ENCODE measurements around the gene ABCD2.
"Not testable (repeated sequence)": the region's sequence is repeated elsewhere in the genome, so short reads cannot be mapped to it uniquely, and the experiment has no call there.

Gene ABCD2

DNA sequence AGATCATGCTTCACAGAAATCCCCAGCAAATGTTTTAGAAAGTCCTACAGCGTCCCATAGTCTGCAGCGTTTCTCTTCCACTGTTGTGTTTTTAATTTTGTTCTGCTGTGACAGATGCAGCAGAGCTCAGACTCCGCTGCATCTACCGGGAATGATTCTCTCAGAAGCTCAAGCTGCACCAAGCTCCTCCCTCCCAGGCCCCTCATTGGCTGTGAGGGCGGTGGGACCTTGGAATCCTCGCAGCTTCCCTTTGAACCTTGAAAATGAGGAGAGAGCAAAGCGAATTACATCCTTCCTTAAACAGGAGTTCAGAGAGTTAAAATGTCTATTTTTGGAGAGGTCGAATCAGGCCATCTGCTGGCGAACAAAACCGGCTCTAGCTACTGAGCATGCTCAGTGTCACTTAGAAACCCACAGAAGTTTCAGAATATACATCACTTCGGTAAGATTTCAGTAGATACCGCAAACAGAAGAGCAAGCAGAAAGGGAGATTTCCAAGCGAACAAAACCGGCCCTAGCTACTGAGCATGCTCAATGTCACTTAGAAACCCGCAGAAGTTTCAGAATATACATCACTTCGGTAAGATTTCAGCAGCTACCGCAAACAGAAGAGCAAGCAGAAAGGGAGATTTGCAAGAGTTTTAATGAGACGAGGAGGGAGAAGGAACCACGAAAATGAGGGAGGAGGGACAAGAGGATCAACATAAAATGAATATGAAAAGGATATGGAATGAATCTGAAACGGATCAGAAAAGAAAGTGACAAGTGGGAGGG is at the start of gene ABCD2:
Gene ABCD2 (minus strand): TSS at position 144 of the 774 bp plus-strand sequence. CDS start 188 bp downstream, outside the sequence.
- DNase-seq: peak; percentile 13

DNA sequence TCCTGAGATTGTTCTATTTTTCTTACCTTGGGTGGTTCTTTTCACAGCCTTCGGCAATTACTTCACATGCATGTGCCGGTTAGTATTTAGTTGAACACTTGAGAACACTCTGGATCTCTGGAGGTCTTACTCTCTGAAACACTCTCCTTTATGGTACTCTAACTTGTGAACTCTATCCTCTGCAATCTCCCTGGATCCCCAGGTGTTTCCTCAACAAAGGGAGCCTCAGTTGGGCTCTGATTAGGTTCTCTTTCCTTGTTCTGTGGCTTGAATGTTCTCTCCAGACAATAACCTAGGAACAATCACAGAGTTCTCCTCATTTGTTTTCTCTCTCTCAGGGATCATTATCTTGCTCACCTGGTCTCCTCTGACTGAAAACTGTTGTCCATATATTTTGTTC is 40.5 kb upstream of the ABCD2 start:
- no peak for DNase-seq

DNA sequence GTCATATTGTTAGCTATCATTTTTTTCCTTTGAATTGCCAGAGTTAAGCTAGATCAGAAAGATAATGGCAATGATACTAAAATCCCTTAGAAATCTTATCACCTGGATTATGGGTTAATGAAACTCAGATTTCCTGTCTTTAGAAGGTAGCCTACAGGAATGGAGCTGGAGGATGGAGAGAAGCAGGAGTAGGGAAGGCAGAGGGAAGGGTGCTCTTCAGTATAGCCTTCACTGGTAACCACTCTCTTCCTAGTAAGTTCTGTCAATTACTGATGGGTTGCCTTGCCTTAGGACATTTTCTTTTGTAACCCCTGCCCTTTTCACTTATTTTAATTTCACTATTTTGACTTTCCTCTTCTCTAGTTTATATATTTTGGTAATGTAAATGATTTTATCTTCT is 27.8 kb upstream of the ABCD2 start:
- no peak for DNase-seq

DNA sequence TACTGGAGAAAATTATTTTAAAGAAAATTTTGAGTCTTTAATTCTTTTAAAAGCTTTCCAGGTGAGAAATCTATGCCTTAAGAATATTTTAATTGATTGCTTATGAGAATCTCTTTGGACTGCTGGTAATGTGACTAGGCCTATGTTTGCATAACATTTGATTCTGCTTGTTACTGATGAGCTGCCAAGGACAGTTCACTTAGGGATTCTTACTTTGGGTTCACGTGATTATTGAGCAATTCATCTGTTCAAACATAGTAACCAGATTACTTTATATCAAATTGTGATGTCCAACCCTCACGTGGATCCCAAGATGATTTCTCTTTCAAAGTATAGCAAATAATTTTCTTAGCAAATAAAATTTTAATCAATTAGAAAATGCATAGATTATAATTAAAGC is 27.4 kb upstream of the ABCD2 start:
- no peak for DNase-seq

DNA sequence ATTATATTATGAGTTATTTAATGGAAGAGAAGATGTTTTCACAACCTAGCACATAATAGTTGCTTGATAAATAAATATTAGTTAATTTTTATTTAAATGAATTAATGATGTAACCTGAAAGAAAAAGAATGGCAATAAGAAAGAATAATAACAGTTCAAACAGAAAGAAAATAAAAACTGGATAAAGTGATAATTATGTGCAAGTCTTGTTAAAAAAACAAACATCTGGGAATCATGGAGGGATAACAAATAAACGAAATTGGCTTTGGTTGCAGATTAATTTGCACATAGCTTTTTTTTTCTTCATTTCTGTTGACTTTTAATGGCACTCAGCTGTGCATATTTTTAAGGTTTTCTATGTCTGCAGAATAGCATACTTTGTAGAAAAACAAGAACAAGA is 23.4 kb upstream of the ABCD2 start:
- no peak for DNase-seq

DNA sequence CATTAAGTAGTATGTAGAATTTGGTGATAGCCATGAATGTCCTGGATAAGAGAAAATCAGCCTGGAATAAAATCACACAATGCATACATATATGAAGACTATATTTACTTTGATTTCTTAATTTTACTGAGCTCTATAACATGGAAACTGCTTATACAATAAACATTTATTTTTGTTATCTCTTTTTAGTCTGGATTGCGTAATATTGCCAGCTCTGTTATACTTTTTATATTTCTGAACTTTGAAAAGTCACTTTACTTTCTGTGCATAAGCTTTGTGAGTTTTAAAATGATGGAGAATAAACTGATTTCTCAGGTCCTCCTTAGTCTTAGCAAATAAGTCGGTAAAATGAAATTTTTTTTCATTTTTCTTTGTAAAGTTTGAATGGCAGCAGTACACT is 19.2 kb upstream of the ABCD2 start:
- DNase-seq: no peak

DNA sequence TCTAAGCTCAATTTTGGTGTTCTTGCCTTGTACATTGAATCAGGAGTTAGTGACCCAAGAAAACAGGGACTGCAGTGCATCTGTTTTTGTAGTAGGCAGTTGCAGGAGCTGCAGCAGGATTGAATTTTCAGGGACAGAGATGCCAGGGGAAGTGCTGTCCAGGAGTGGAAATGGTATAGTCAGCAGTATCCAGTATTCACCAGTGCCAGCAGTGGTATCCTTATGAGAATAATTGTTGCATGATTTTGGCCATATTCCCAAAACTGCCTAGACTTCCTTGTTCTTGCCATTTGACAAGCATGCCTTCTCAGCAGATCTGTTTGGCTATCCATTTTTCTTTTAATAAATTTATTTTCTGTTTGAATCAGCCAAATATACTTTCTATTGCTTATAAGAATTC is 18.6 kb upstream of the ABCD2 start:
- no peak for DNase-seq

DNA sequence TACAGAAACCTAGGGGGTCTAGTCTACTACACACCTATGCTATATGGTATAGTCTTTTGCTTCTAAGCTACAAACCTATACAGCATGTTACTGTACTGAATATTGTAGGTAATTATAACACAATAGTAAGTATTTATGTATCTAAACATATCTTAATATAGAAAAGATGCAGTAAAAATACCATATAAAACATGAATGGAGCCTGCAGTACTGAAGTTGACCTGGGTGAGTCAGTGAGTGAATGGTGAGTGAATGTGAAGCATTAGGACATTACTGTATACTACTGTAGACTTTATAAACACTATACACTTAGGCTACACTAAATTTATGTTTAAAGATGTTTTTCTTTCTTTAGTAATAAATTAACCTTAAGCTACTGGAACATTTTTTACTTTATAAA is 13.1 kb upstream of the ABCD2 start:
- DNase-seq: no peak

DNA sequence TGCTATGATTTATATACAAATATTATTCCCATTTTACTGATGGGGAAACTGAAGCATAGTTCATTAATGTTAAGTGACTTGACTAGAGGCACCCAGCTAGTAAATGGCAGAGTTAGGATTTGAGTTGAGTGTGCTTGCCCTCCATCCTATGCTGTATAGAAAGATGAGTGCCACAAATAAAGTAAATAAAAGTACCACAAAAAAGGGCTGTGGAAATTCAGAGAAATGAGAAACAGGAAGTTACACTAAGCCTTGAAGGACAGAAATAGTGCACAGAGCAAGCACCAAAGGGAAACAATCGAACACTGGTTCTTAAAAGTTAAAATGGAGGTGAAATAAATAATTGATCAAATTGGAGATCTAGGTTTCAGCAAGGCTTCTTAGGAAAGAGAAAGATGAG is 9.2 kb upstream of the ABCD2 start:
- DNase-seq: no peak

DNA sequence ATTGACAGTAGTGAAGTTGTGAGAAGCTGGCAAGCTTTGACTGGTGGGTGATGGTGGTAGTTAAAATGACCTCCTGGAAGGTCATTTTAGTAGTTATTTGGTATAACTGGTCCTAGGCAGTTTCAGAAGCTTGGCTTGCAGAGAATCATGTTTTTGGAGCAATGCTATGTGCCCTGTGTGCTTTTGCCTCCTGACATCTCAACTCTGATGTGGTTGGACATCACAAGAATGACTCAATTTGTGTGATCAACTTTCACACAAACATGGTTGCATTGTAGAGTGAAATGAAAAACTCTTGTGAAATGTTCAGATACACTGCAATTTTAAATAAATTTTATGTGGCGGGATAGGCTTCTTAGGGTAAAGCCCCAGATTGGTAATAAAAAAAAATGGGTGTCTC is 8.3 kb upstream of the ABCD2 start:
- no peak for DNase-seq

DNA sequence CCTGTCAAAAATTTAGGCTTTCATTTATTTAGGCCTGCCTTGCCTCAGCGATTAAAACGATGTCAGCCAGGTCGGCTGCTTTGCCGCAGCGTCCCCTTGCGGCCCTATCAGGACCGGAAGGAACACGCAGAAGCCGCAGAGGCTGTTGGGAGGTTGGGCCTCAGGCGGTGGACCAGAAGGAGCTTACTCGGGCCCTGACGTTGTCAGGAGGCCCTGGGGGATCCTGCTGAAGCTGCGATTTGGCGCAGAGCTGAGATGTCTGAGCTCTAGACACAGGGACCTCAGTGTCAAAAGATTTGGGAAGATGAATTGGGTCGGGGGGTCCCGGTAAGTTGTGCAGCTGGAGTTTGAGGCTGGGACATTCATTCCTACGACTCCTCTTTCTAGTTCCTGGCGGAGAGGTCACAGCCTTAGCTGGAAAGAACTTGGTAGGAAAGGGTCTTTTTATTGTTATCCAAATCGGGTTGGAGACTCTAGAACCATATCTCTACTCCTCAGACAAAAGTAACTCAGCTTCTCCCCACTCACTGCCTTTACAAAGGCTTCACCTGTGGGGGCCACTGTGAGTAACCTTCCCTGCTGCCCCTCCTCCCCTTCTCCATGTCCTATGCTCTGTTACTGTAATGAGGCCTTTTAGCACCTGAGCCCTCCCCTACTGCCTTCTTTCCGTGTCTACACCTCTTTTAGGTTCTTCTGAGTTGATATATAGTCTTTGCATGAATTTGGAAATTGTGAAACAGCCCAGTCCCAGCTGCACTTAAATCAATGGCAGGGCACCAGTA is 6.6 kb upstream of the ABCD2 start:
- DNase-seq: no peak

DNA sequence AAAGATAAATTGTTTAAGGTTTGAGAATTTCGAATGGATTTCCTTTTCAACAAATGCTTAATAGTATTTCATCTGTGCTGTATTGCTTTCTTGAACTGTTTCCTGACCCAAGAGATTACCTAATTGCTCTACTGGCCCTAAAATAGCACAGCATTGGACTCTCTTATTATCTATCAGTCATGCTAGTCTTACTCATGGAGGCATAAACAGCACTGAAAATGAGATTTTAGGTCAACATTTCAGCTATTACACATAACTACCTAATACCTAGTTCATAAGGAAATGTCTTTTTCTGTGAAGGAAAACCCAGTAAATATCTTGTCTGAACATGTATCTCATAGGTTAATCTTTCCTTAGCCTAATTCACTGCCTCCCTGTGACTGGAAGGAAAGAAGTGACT is 4.3 kb upstream of the ABCD2 start:
- DNase-seq: no peak

DNA sequence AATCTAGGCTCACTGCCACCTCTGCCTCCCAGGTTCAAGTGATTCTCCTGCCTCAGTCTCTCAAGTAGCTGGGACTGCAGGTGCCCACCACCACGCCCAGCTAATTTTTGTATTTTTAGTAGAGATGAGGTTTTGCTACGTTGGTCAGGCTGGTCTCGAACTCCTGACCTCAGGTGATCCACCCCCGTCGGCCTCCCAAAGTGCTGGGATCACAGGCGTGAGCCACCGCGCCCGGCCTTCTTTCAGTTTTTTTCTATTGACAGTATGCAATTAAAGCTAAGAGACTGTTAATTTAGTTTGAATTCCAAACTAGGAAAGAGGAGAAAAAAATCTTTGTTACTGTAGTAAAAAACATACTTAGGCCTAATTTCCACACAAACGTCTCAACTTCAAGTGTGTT is 3.6 kb upstream of the ABCD2 start:
- DNase-seq: not testable (repeated sequence)

DNA sequence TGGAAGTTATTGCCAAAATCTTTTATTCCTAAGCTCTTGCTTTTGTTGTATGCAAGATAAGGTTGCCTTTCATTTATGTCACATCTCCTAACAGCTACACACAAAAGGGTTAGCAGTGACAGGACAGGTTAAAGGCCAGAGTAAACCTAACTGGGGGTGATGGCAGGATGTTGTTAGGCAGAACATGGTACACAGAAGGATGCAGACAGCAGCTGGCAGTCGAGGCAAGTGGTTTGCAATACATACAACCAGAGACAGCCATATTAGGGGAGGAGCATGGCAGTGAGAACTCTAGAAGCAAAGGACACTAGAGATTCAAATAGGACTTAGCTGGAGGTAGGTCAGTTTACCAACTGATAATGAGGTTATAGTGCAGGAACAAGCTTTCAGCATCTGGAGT is 2.7 kb upstream of the ABCD2 start:
- no peak for DNase-seq

DNA sequence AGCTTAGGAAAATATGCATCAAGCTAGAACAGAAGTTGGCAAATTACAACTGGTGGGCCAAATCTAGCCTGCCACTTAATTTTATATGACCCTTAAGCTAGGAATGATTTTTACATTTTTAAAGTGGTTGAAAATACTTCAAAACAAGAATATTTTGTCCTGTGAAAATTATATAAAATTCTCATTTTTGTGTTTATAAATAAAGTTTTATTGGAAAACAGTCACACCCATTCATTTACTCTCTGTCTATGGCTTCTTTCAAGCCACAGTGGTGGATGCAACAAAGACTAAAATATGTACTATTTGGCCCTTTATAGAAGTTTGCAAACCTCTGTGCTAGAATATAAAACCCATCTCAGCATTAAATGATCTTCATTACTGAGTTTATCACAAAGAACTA is 2.1 kb upstream of the ABCD2 start:
- DNase-seq: no peak

DNA sequence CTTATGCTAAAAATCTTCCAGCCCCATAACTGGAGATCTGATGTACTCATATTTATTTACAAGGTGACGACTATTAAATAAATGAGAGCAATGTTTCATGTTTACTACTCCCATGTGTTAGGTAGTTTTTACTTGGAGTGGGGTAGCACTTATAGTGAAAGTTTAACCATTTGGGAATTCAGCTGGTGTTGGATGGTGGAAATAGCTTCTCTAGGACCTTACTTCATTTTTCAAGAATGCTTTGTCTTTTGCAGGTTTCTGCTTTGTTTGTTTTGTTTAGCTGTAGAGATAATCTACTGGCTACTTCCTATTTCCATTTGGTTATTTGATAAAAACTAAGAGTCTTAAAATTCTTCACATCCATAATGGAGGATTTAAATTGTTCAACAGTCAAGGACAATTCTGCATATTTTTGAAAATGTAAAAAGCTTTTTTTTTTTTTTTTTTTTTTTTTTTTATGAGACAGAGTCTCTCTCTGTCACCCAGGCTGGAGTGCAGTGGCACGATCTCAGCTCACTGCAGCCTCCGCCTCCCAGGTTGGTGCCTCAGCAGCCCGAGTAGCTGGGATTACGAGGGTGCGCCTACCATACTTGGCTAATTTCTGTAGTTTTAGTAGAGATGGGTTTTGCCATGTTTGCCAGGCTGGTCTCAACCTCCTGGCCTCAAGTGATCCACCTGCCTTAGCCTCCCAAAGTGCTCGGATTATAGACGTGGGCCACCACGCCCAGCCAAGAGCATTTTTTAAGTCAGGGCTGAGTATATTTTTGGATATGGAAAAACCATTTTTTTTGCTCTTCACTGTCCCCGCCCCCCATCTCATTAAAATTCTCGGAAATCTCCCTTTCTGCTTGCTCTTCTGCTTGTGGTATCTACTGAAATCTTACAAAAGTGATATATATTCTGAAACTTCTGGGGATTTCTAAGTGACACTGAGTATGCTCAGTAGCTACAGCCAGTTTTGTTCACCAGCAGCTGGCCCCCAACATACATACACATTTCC is 1.4 kb upstream of the ABCD2 start:
- DNase-seq: no peak

DNA sequence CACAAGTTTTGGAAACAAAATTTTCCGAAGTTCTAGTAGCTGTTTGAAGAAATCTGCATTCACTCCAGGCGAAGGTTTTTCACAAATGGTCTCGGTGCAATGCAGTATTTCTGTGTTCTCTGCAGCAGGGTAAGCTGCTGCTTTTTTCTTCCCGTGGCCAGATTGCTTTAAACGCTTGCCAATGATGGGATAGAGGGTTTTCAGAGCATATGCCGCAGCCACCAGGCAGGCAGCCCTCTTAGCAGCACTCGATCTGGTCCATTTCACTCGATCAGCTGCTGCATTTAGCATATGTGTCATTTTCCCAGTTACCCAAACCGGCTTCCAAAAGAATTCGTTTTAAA is 315 bp downstream of the ABCD2 start:
- no peak for DNase-seq

DNA sequence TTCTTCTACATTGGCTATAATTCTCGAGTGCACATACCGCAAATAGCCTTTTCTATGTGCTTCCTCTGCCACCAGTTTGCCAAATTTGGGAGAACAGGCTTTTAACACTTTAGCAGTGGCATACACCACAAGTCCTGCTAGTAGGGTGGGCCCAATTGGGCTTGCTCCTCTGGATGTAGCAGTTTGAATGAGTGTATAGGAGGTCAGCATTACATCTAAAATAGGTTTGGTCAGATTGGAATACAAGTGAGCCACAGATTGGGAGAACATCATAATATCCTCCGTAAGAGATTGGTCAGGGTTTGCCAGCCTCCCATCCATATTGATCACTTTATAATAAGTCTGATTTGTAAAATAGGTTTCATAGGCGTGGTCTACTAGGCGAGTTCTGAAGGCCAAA is 902 bp downstream of the ABCD2 start:
- no peak for DNase-seq

DNA sequence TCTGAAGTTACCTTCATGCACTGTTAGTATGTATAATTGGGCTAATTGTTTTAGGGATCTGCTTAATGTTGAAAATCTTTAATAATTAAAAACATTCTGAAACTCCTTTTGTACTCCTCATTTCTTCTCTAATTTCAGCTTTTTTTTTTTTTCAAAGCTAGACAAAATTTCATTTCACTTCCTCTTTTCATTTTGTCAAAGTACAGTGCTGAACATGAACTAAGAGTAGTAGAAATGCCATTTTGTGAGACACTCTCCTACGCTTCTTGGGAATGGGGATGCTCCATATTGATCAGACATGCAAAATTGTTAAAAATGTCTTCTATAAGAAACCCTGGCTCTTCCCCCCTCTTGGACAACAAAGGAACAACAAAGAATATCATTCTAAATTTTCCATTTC is 1.7 kb downstream of the ABCD2 start:
- no peak for DNase-seq

DNA sequence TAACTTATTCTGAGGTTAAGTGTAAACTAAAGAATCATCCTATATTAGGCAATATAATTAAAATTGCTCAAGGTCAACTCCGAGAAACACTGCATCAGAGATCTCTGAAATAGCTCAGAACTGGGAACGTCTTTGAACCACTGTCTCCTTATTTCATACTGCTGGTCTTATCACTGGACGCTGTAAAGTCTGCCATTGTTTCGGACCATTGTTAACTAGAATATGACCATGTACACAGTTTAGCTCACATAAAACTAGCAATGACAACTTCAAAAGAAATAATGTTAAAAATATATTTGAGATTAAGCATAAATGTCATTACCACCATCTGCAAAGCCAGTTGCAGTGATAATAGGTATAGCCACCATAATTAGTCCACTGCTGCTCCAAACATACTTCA is 2.9 kb downstream of the ABCD2 start:
- no peak for DNase-seq

DNA sequence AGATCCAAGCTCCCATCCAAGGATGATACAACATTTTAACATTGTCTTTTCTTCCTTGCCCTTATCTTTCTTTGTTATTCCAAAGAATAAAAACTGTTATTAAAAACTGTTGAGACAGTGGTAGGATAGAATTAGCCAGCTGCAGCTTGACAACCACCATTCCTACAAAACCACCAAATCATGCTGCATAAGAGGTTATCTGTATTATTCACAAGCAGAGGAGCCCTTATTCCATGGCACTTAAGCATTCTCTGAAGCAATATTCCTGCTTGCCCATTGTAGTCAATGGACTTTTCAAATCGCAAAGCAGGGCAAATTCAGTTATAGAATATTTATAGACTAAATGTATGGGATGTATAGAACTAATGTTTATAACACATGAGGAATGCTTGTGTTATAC is 3.4 kb downstream of the ABCD2 start:
- DNase-seq: no peak

DNA sequence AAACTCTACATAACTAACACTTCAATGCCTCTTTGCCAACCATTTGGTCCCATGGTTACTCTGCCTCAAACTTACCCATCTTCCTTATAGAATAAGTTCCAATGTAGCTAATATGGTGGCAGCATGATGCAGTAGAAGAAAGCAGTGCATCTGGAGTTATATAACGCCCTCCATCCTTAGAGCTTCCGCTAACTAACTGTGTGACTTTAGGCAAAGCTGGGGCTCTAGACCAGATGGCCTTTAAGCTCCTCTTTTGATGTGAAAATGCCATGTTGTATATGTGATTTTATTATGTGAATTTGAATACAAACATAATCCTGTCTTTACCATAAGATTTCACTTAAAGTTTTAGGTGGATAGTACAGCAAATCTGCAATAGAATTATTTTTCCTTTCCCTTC is 6.1 kb downstream of the ABCD2 start:
- no peak for DNase-seq

DNA sequence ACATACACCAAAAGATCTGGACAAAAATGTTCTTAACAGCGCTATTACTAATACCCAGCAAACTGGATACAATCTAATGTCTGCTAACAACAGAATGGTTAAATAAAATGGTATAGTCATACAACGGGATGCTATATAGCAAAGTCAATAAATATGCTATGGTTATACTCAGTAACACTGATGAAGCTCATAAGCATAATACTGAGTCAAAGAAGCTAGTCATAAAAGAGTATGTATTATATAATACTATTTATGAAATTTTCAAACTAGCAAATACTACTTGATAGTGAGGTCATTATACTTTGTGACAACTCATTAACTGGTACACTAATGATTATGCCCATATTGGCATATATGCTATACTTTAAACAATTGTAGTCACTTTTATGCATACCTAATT is 7.4 kb downstream of the ABCD2 start:
- no peak for DNase-seq

DNA sequence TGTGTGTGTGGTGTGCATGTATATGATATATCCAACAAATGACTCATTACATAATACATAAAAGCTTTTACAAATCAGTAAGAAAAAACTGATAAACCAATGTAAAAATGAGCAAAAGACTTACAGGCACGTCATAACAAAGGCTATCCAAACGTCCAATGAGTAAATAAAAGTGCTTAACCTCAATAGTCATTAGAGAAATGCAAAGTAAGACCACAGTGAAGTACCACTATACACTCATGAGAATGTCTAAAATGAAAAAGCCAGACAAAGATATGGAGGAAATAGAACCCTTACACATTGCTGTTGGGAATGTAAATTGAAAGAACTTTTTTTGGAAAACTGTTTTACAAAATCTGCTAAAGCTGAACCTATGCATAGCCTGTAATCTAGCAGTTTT is 7.8 kb downstream of the ABCD2 start:
- DNase-seq: no peak

Data from hematopoietic multipotent progenitor cell treated with erythropoietin and hydrocortisone succinate and interleukin-3 and kit ligand, for 8 days (in vitro differentiated cells).